Activated naive CD8-positive, alpha-beta T cell treated with anti-CD3 and anti-CD28 coated beads, Interleukin-2, amount 50 U/mL, for 24 hours (primary cell): ENCODE data around the gene CDK11B.
"Not testable (repeated sequence)": the region's sequence is repeated elsewhere in the genome, so short reads cannot be mapped to it uniquely, and the experiment has no call there.

Experiments used
- ATAC-seq: fragments of 150-1000 bp; cut with Tn5 transposase; one replicate; pipeline ENCODE4 v1.10.0; 2021
- DNase-seq: peaks from one replicate; pipeline ENCODE4 v3.0.0; 2021
- H3K27ac Mint-ChIP-seq: one replicate; pipeline ENCODE4 v1.8.0; 2021; ENCODE audit warnings: mild to moderate bottlenecking, mixed read lengths
- H3K27me3 Mint-ChIP-seq: one replicate; pipeline ENCODE4 v1.8.0; 2021; ENCODE audit warnings: mixed read lengths
- H3K36me3 Mint-ChIP-seq: one replicate; pipeline ENCODE4 v1.8.0; 2021; ENCODE audit warnings: low read depth, mixed read lengths
- H3K4me1 Mint-ChIP-seq: one replicate; pipeline ENCODE4 v1.8.0; 2021; ENCODE audit warnings: mixed read lengths
- H3K4me3 Mint-ChIP-seq: one replicate; pipeline ENCODE4 v1.8.0; 2021; ENCODE audit warnings: mild to moderate bottlenecking, moderate library complexity, mixed read lengths
- H3K9me3 Mint-ChIP-seq: one replicate; pipeline ENCODE4 v1.8.0; 2021; ENCODE audit warnings: mixed read lengths

The CDK11B gene

GRCh38 chr1:1599030-1599934 lies 59.5 kb downstream of the CDK11B start:
- H3K9me3 Mint-ChIP-seq, result no peaks in the 10 kb centered on the region
- no peak overlapping the region for H3K27ac Mint-ChIP-seq
- H3K27me3 Mint-ChIP-seq, result peaks cover 9% of the 10 kb centered on the region
- peak overlapping the region; percentile 61 for H3K4me3 Mint-ChIP-seq
- peak; percentile 26 for ATAC-seq
- DNase-seq, result peak; percentile 36
- peaks cover 8% of the 10 kb centered on the region for H3K4me1 Mint-ChIP-seq
- H3K36me3 Mint-ChIP-seq, result no peaks in the 10 kb centered on the region

- H3K36me3 Mint-ChIP-seq, result no peaks in the 10 kb centered on the region
- H3K4me1 Mint-ChIP-seq, result peaks cover 8% of the 10 kb centered on the region
- peaks cover 9% of the 10 kb centered on the region for H3K27me3 Mint-ChIP-seq
- H3K4me3 Mint-ChIP-seq, result peak overlapping the region; percentile 61
- no peaks in the 10 kb centered on the region for H3K9me3 Mint-ChIP-seq
- H3K27ac Mint-ChIP-seq, result no peak overlapping the region
- DNase-seq (no peak), ATAC-seq (no peak)
These were observed 60.1 kb downstream of the CDK11B start for GRCh38 chr1:1598720-1599029.

- Mint-ChIP-seq H3K27ac (no peak overlapping the region), H3K4me1 (peaks cover 8% of the 10 kb centered on the region), H3K27me3 (peaks cover 9% of the 10 kb centered on the region), H3K4me3 (peak overlapping the region; percentile 61), H3K36me3 (no peaks in the 10 kb centered on the region), H3K9me3 (no peaks in the 10 kb centered on the region)
- DNase-seq (no peak), ATAC-seq (no peak)
These were observed 60.6 kb downstream of the CDK11B start for GRCh38 chr1:1598051-1598719.

GRCh38 chr1:1597275-1597930 lies 61.4 kb downstream of the CDK11B start:
- no peaks in the 10 kb centered on the region for H3K36me3 Mint-ChIP-seq
- no peak overlapping the region for H3K27ac Mint-ChIP-seq
- ATAC-seq (peak; percentile 43), DNase-seq (peak; percentile 23)
- H3K4me1 Mint-ChIP-seq, result peaks cover 8% of the 10 kb centered on the region
- H3K9me3 Mint-ChIP-seq, result no peaks in the 10 kb centered on the region
- H3K27me3 Mint-ChIP-seq, result peaks cover 9% of the 10 kb centered on the region
- peak overlapping the region; percentile 11 for H3K4me3 Mint-ChIP-seq

GRCh38 chr1:1596493-1597274 lies 62.1 kb downstream of the CDK11B start:
- peaks cover 8% of the 10 kb centered on the region for H3K4me1 Mint-ChIP-seq
- H3K27me3 Mint-ChIP-seq, result peaks cover 9% of the 10 kb centered on the region
- H3K9me3 Mint-ChIP-seq, result no peaks in the 10 kb centered on the region
- DNase-seq, result no peak
- H3K36me3 Mint-ChIP-seq, result no peaks in the 10 kb centered on the region
- H3K27ac Mint-ChIP-seq, result no peak overlapping the region
- H3K4me3 Mint-ChIP-seq, result no peak overlapping the region
- ATAC-seq, result no peak

- not testable (repeated sequence) for DNase-seq, H3K4me3 Mint-ChIP-seq, H3K27ac Mint-ChIP-seq, ATAC-seq, H3K27me3 Mint-ChIP-seq, H3K9me3 Mint-ChIP-seq, H3K36me3 Mint-ChIP-seq
- peaks cover 11% of the 10 kb centered on the region for H3K4me1 Mint-ChIP-seq
These were observed 63.5 kb downstream of the CDK11B start for GRCh38 chr1:1595341-1595740.

GRCh38 chr1:1594602-1595260 lies 64.1 kb downstream of the CDK11B start:
- peak; percentile 25 for ATAC-seq
- Mint-ChIP-seq H3K4me3 (no peak overlapping the region), H3K4me1 (peaks cover 11% of the 10 kb centered on the region), H3K27ac (no peak overlapping the region), H3K27me3 (peaks cover 10% of the 10 kb centered on the region), H3K36me3 (no peaks in the 10 kb centered on the region), H3K9me3 (no peaks in the 10 kb centered on the region)
- DNase-seq, result no peak

- Mint-ChIP-seq H3K27me3 (peaks cover 10% of the 10 kb centered on the region), H3K4me1 (peaks cover 10% of the 10 kb centered on the region), H3K36me3 (no peaks in the 10 kb centered on the region), H3K9me3 (no peaks in the 10 kb centered on the region), H3K27ac (no peak overlapping the region), H3K4me3 (no peak overlapping the region)
- no peak for DNase-seq
- ATAC-seq, result no peak
These were observed 64.8 kb downstream of the CDK11B start for GRCh38 chr1:1593834-1594601.

- Mint-ChIP-seq H3K27ac (no peak overlapping the region), H3K36me3 (no peaks in the 10 kb centered on the region), H3K4me1 (peaks cover 2% of the 10 kb centered on the region), H3K4me3 (no peak overlapping the region), H3K27me3 (peaks cover 6% of the 10 kb centered on the region), H3K9me3 (no peaks in the 10 kb centered on the region)
- ATAC-seq, result no peak
- no peak for DNase-seq
These were observed 67.4 kb downstream of the CDK11B start for GRCh38 chr1:1591452-1591851.
